Endothelial cell of umbilical vein (primary cell): ENCODE measurements around the gene PANX1. TPM values are rescaled to one million over a fixed set of nuclear protein-coding genes. Genes with fewer than 3 reads are reported as not detected.
"Not testable (repeated sequence)": the region's sequence is repeated elsewhere in the genome, so short reads cannot be mapped to it uniquely, and the experiment has no call there.

Source experiments
- BruUV-seq: library from RNA; stranded (reverse); fragments of 400-500 nt; replicated peaks from 2 replicates; lab custom pipeline; 2021; lab: Mats Ljungman, UMichigan
- CTCF ChIA-PET: fragments of 300-600, 350-600 bp; sonication (Branson Sonifier 250); formaldehyde crosslinking; loops from one replicate; lab custom pipeline; 2021; ENCODE audit warnings: antibody characterized with exemption, inconsistent platforms; lab: Charles Lee
- POLR2A ChIA-PET: fragments of 300-600, 350-600 bp; sonication (Branson Sonifier 250); formaldehyde crosslinking; loops from one replicate; lab custom pipeline; 2021; ENCODE audit warnings: antibody characterized with exemption, inconsistent platforms; lab: Charles Lee
- DNase-seq: peaks from one replicate; pipeline ENCODE4 v3.0.0-alpha.2; 2011; ENCODE audit warnings: low read depth, low spot score
- FAIRE-seq: peaks from 2 replicates; lab custom pipeline; 2011; peaks lifted over from hg19 to GRCh38; lab: Jason Lieb, UNC
- H2AFZ ChIP-seq: 2 replicates; pipeline ENCODE4 v1.6.0; 2012; ENCODE audit warnings: low read depth, low read length, control low read depth, inconsistent platforms
- H3K27ac ChIP-seq: 2 replicates; pipeline ENCODE4 v1.5.1; 2011; ENCODE audit warnings: low read depth, mild to moderate bottlenecking, control low read depth, low read length, moderate library complexity; ENCODE audit not compliant: insufficient read depth
- H3K27me3 ChIP-seq, 2 experiments: 2 replicates each; pipeline versions ENCODE4 v1.6.0 to v1.6.1; 2011; ENCODE audit warnings: low read length in 2 of 2, mixed read lengths in 1 of 2; ENCODE audit not compliant: control insufficient read depth in 2 of 2, insufficient read depth in 2 of 2
- H3K36me3 ChIP-seq, 2 experiments: 2 replicates in 1 of 2; 3 replicates in 1 of 2; pipeline ENCODE4 v1.5.1; 2011; ENCODE audit warnings: low read length in 2 of 2, mild to moderate bottlenecking in 1 of 2, moderate library complexity in 1 of 2; ENCODE audit not compliant: control insufficient read depth in 2 of 2, insufficient read depth in 2 of 2; ENCODE audit errors: extremely low read depth in 1 of 2
- H3K4me1 ChIP-seq: 3 replicates; pipeline ENCODE4 v1.5.1; 2011; ENCODE audit warnings: mild to moderate bottlenecking, low read length; ENCODE audit not compliant: control insufficient read depth, insufficient read depth; ENCODE audit errors: extremely low read depth
- H3K4me2 ChIP-seq: 2 replicates; pipeline ENCODE4 v1.6.1; 2011; ENCODE audit warnings: low read length, control low read depth, mixed read lengths; ENCODE audit not compliant: insufficient read depth
- H3K4me3 ChIP-seq, 3 experiments: fragments of 200-600 bp in 1 of 3; sonication (generic), shearing (Covaris generic) in 1 of 3; replicated peaks in 1 of 3; 2 replicates each; pipeline ENCODE4 v1.5.1; 2011 to 2016; ENCODE audit warnings: control low read depth in 3 of 3, low read length in 3 of 3, mild to moderate bottlenecking in 2 of 3, inconsistent platforms in 1 of 3, low read depth in 1 of 3, moderate library complexity in 1 of 3; ENCODE audit not compliant: insufficient read depth in 1 of 3
- H3K79me2 ChIP-seq: 2 replicates; pipeline ENCODE4 v1.6.0; 2012; ENCODE audit warnings: low read length, inconsistent platforms; ENCODE audit not compliant: control insufficient read depth, insufficient read depth
- H3K9ac ChIP-seq: replicated peaks from 2 replicates; pipeline ENCODE3; 2011; ENCODE audit warnings: low read length, control low read depth; ENCODE audit not compliant: insufficient read depth; ENCODE audit errors: extremely low read depth
- H3K9me1 ChIP-seq: replicated peaks from 3 replicates; pipeline ENCODE4 v1.6.0; 2011; ENCODE audit warnings: mild to moderate bottlenecking, low read length; ENCODE audit not compliant: control insufficient read depth, insufficient read depth; ENCODE audit errors: extremely low read depth
- H3K9me3 ChIP-seq: replicated peaks from 2 replicates; pipeline ENCODE4 v1.5.1; 2012; ENCODE audit warnings: low read length, inconsistent platforms; ENCODE audit not compliant: control insufficient read depth, insufficient read depth
- H4K20me1 ChIP-seq: replicated peaks from 2 replicates; pipeline ENCODE3; 2011; ENCODE audit warnings: mild to moderate bottlenecking, low read length; ENCODE audit not compliant: control insufficient read depth, insufficient read depth; ENCODE audit errors: extremely low read depth
- EZH2 ChIP-seq: IDR thresholded peaks from 2 replicates; pipeline ENCODE4 v1.6.1; 2012; ENCODE audit warnings: borderline replicate concordance, low read depth, mild to moderate bottlenecking, moderate library complexity, low read length, inconsistent platforms; ENCODE audit not compliant: severe bottlenecking
- FOS ChIP-seq: IDR thresholded peaks from 2 replicates; pipeline ENCODE4 v1.6.1; 2011; ENCODE audit warnings: mild to moderate bottlenecking, low read length, moderate library complexity, borderline replicate concordance; ENCODE audit not compliant: insufficient read depth
- dilution Hi-C: fragments of 300-500 bp; cut with MboI; formaldehyde crosslinking; loops from one replicate; pipeline ENCODE4 v1.15.0; 2019; ENCODE audit warnings: low sequenced_read_pairs; ENCODE audit not compliant: extremely low pct_ligation_motif_present
- intact Hi-C: fragments of 100-400 bp; cut with micrococcal nuclease; formaldehyde crosslinking; loops from one replicate; pipeline ENCODE4 v1.10.0; 2022
- polyA plus RNA-seq, 4 experiments: library from polyadenylated mRNA; depleted of rRNA in 3 of 4; stranded (reverse) in 3 of 4; unstranded in 1 of 4; fragments of >200 nt; gene quantifications; 2 replicates each; pipeline versions ENCODE4 v1.2.1 to v1.2.3, GENCODE V29; 2011 to 2012; ENCODE audit warnings: missing spikeins in 1 of 4
- total RNA-seq: library from RNA; stranded (reverse); gene quantifications from 2 replicates; pipeline ENCODE4 v1.2.3, GENCODE V29; 2021

Gene PANX1
- total and polyA plus RNA-seq, 2 donors (not counting 3 experiments of a cell fraction or from before 2014, with no cell fraction given) = 9.5 to 20.9 TPM

- dilution Hi-C loops = no loop called here
- CTCF ChIA-PET = interaction anchor here (0.9 to 1.1 kb wide), 3 partner anchors 17 to 351 kb away, joined by 3 to 4 read pairs (median 4); no protein-coding TSS in a partner anchor
Measured at GRCh38 chr11:94154095-94154856, 25.6 kb downstream of the PANX1 start.

GRCh38 chr11:94157339-94157738 is 28.7 kb downstream of the PANX1 start:
- DNase-seq, H2AFZ ChIP-seq, H3K4me1 ChIP-seq, H3K9ac ChIP-seq, H3K9me3 ChIP-seq, BruUV-seq, H3K27me3 ChIP-seq, intact Hi-C loops, H3K36me3 ChIP-seq, H3K4me3 ChIP-seq, H3K27ac ChIP-seq, FAIRE-seq, POLR2A ChIA-PET, H3K4me2 ChIP-seq, dilution Hi-C loops, H4K20me1 ChIP-seq, H3K9me1 ChIP-seq, CTCF ChIA-PET: not testable (repeated sequence)
- H3K79me2 ChIP-seq = peaks cover 27% of the 10 kb centered on the region

More at GRCh38 chr11:94154095-94154856, 25.6 kb downstream of the PANX1 start:
- H3K79me2 ChIP-seq = peaks cover 49% of the 10 kb centered on the region
- peaks cover 27% of the 10 kb centered on the region for H3K4me1 ChIP-seq
- no peak overlapping the region for H3K27ac ChIP-seq
- no peaks in the 10 kb centered on the region for H3K9me1 ChIP-seq
- H3K4me2 ChIP-seq = no peak overlapping the region
- POLR2A ChIA-PET = no interaction called here
- H3K36me3 ChIP-seq = no peaks in the 10 kb centered on the region
- BruUV-seq = no TSS peak
- peak; percentile 7 for TF ChIP-seq FOS
- no peak for TF ChIP-seq EZH2
- no peak for DNase-seq
- H3K27me3 ChIP-seq = no peaks in the 10 kb centered on the region
- no peaks in the 10 kb centered on the region for H4K20me1 ChIP-seq
- no peak overlapping the region for H2AFZ ChIP-seq
- intact Hi-C loops = no loop called here
- no peak for FAIRE-seq
- H3K9me3 ChIP-seq = no peaks in the 10 kb centered on the region
- H3K4me3 ChIP-seq = no peak overlapping the region
- H3K9ac ChIP-seq = no peak overlapping the region
